ENCODE data around the gene EREG.
"Not testable (repeated sequence)": the region's sequence is repeated elsewhere in the genome, so short reads cannot be mapped to it uniquely, and the experiment has no call there.

Gene EREG

DNA sequence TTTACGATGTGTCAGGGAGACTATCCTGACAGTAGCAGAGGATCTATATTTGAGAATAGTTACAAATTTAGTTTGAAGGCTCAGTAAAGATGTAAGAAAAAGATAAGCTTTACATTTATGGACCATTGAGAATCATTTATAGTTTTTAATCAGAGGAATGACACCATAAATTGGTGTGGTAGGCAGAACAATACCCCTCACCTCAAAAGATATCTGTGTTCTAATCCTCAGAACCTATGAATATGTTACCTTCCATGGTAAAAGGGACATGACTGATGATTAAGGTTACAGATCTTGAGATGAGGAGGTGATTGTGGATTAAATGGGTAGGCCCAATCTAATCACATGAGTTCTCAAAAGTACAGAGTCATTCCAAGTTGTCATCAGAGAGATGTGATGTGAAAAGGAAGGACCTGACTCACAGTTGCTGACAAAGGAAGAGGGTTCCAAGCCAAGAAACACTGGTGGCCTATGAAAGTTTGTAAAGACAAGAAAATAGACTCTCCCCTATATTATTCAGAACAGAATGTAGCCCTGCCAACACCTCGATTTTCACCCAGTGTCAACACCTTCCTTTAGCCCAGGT, 27.0 kb downstream of the EREG start:
- DNase-seq: no peak

DNA sequence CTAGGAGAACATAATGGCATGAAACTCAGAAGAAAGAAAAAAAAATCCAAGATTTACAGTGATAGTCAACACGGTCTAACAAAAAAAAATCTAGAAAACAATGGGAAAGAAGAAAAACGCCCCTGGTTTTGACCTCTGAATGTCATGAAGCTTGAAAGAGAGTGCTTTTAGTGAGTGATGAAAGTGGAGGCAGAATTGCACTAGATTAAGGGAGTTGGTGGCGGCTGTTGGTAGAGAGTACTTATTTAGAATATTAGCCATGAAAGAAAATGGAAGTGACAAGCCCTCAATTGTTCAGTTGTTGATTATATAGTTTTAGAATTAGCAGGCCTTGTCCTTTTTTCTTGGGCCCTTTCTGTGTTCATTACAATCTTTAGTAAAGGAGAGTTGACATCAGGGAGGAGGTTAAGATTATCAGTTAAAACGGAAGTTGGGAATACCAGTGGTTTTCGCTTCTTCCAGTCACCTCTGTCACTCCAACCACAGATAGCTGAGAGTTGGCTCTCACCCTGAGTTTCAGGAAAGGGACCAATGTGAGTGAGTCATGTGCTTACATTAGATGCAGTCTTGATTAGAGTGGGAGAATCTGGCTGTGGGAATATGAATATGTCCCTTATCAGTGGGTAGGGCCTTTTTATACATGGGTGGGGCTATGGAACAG, 29.7 kb downstream of the EREG start:
- no peak for DNase-seq

DNA sequence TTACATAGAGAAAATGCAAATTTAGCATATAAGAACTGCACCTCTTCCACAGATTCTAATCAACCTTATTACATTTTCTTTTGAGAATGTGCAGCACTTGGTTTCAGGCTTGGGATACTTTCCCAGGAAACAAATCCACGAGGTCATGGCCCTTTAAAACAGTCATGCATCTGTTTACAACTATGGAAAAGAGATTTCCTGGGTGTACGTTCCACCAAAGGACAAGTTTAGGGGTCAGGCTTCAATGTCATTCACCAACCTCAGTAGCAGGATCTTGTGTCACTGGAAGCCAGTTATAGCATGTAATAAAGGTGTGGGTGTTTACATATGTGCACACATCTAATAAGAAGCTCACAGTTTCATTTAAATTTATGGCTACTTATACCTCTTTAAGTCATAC, 30.7 kb downstream of the EREG start:
- DNase-seq: no peak

DNA sequence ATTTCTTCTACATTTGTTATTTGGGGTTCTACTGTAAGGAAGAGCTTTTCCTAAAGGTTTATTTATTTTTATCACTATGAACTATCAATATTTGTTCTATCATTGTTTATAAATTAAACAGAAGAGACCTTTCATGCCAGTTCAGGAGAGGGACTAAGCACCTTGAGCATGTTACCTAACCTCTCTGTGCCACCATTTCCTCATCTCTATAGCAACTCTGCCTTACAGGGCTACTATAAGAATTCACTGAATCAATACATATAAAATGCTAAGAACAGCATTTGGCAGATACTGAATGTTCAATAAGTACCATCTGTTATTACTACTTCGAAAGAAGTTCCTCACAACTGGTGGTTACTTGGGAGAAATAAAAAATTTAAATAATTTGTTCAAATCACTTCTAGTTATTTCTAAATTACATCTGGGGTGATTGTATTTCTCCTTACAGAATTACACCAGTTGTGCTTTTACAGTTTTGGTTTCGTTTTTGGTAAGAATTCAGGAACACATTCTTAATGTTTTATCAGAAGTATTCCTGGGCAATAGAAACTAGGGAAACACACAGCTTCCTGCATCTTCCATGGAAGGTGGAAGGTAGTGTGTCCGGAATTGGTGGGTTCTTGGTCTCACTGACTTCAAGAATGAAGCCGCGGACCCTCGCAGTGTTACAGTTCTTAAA, 32.9 kb downstream of the EREG start:
- DNase-seq: no peak

DNA sequence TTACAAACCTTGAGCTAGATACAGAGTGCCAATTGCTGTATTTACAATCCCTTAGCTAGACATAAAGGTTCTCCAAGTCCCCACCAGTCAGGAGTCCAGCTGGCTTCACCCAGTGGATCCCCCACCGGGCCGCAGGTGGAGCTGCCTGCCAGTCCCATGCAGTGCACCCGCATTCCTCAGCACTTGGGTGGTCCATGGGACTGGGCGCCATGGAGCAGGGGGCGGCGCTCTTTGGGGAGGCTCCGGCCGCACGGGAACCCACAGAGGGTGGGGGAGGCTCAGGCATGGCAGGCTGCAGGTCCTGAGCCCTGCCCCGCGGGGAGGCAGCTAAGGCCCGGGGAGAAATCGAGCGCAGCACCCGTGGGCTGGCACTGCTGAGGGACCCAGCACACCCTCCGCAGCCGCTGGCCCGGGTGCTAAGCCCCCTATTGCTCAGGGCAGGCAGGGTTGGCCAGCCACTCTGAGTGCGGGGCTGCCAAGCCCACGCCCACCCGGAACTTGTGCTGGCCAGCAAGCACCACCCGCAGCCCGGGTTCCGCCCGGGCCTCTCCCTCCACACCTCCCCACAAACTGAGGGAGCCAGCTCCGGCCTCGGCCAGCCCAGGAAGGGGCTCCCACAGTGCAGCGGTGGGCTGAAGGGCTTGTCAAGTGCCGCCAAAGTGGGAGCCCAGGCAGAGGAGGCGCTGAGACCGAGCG, 34.1 kb downstream of the EREG start:
- DNase-seq: not testable (repeated sequence)

DNA sequence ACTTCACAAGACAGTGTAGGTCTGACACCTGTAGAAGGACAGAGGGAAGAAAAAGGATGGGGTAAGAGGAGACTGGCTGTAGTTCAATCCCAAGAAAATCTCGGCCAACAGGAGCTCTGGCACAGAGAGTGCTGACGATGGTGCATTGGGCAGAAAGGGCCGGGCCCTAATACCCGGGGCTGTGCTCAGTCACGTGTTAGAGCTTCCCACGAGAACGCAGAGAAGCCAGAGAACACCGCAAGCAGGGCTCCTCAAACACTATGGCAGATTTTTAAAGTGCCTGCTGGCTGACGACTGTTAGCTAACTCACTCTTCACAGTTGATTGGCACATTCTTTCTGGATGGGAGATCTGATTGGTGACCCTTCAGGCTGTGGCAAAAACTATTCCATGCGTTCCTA, 35.5 kb downstream of the EREG start:
- no peak for DNase-seq

DNA sequence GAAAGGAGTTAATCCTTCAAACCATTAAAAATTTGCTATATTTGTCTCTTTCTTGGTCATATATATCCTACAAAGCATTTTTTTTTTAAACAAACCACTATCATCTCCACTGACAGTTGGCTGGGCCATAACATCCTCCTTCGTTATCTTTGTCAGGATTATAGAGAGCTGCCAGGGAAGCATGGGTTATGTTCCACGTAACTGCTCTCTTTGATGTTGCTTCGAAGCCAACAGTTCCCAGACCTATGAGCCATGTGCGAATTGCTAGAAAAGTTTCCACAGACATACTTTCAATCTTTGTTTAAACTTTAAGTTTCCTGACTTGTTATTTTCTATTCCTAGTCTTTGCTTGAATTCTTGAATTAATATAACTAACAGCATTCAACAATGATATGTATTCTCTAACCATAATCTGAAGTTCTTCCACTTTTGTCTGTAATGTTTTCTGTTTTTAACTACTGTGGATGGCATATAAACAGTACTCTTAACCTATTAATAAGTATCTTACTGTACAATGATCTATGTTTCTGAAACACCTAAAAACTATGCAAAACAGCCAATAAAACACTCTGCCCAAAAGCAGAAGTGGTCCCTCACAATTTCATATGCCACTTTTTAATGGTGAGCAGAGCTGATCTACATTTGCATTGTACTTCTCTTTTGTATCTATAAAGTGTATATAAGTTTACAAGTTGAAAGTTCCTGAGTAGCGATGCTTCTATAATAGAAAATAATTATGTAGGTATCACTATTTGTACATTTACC, 37.9 kb downstream of the EREG start:
- no peak for DNase-seq

DNA sequence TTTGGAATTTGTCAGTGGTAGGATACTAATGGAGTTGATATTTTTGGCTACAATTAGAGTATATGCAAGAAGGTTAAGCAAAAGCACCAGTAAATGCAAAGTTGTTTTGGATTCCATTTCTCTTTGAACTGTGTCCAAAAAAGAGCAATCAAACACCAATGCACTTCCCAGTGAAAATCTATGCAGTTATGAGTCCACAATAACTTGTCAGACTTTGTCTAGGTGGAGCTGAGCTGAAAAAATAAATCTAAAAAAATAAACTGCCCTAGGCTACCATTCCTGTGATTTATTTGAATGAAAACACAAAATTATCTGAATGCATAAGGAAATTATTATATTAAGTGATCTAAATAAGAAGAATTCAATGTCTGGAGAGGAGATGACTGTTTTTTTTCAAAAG, 42.9 kb downstream of the EREG start:
- DNase-seq: no peak

DNA sequence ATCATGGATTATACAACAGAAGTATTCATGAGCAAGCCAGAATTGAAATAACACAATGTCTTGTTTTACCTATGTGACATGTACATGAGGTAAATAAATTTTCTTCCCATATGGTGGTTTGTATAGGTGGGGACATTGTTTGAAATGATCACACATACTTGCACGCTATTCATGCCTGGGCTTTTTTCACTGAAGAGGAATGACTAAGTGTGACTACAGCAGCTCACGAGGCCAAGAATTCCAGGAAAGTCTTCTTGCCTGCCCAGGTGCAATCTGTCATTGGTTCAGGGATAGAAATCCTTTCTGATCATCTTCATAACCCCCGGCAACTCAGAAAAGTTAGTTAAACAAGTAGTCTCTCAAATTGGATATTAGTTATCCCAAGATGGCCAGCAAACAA, 43.7 kb downstream of the EREG start:
- DNase-seq: no peak

DNA sequence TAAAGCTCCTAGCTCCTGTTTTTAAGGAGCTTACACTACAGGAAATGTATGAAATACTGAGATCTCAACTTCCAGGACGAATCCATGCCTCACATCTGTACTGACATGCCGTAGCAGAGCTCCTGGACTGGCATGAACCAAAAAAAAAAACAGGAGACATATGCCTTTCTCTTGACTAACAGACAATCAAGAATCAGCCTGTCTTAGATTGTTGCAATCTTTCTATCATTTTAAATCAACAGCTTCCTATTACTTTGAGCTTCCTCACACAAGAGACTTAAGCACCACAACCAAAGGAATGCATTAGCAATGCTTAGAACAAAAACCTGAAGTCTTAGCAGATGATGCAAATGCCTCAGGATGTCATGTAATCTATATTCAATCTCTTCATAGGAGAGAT, 45.3 kb downstream of the EREG start:
- no peak for DNase-seq

DNA sequence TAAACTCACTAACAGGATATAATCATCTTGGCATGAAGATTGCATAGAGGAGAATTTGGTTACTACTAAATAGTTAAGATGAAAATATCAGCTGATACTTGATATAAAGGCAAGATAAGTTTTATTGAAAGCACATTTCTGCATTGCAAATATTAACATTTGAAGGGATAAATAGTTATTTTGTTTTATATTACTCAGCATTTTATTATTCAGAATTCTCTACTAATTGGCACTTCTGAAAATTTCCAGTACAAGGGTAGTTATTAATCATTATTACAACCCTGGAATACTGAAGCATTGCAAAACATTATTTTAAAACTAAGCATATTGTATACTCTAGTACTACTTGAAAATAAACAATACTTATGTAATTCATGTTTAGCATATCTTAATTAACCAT, 47.3 kb downstream of the EREG start:
- no peak for DNase-seq

DNA sequence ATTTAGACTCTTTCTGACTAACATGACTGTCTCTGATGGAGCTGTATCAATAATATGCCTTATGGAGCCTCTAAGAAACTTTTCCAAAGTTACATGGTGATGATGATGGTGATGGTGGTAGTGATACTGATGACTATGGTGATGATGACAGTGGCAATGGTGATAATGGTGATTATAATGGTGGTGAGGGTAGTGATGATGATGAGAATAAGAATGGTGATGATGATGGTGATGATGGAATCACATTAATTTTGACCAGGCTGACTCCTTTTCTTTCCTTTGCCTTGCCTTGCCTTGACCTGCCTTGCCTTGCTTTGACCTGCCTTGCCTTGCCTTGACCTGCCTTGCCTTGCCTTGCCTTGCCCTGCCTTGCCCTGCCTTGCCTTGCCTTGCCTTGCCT, 48.3 kb downstream of the EREG start:
- DNase-seq: no peak

DNA sequence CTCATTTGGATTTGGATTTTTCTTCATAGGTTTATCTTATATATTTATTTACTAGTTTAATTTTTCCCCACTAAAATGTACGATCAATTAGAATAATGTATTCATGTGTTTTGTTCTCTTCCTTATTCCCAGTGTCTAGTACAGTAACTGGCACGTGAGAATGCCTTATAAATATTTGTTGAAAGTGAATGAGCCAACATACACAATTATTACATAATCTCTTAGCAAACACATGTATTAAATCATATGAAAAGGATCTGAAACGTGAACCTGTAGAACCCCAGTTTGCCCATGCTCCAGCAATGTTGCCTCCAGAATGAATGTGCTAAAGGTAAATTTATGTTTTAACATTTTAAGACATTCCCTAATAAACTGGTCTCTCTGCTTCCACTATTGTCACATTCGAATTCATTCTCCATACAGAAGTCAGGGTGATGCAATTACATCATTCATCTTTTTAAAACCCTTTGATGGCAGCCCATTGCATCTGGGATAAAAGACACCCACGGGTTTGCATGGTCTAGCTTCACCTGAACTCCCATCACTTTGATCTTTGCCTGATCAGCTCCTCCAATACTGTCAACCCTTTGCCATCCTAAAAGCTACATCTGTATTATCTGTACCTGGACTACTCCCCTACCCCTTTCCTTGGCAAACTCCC, 49.3 kb downstream of the EREG start:
- DNase-seq: no peak

DNA sequence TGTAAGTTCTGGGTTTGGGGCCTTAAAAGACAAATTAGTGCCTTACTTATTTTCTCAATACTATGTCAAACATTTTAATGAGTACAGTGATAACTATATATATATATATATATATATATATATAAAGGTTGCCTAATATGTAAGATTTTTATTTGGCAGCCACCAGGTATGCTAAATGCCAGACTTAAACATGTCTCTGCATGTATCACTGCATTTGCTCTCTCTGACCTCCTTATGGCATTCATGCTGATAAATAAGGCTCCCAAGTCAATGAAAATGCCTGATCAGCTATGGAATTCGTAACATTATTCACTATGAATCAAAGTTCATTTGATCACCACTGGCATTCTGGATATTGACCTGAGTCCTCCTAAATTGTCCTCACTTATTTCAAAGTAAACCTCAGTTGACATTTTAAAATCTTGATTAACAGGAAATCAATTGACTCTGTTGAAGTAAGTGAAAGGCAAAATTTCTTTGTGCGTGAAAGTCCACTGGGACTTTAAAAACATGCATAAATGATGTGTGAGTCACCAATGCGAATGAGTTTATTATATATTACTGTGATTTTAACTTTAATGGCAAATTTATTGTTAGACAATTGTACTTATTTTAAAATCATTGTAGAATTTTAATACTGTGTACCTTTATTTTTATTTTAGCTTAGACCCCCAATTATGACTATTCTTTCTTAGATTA, 50.8 kb downstream of the EREG start:
- no peak for DNase-seq

DNA sequence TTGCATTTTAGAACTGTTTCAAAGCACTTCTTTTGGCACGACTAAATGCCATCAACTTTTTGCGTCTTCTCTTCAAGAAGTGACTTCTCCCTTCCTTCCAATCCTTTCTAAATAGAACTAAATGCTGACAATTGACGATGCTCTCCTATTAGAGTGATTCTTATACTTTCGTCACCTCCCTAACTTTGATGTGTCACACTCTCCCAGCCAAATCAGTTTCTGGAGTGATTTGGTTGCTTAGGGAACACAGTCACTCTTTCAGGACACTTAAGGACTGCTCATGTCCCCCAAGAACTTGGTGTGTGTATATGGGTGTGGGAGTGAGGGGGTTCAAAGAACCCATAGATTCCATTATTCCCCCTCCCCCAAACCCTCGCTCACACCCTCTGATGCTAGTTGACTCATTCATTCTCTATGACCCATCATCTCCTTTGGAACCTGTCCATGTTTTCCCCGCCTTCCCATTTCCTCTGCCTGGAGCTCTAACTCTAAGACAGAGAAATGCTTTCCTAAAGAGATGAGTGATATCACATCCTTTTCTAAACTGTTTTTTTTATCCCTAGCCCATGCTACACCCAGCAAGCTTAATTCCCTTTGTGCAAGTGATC, 53.2 kb downstream of the EREG start:
- DNase-seq: no peak

DNA sequence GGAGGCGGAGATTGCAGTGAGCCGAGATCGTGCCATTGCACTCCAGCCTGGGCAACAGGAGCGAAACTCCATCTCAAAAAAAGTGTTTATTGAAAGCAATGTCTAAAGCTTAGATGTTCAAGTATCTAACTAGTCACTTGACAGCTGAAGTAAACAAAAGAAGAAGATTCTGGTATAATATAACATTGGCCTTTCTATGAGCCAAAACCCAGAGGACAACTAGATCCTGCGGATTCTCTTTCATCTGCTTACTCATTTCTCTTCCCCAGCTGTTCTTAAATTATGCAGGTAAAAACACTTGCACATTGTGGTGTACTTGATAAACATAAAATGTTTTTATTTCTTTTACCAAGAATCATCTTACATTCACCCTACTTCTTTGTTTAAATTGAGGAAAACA, 55.9 kb downstream of the EREG start:
- DNase-seq: no peak

DNA sequence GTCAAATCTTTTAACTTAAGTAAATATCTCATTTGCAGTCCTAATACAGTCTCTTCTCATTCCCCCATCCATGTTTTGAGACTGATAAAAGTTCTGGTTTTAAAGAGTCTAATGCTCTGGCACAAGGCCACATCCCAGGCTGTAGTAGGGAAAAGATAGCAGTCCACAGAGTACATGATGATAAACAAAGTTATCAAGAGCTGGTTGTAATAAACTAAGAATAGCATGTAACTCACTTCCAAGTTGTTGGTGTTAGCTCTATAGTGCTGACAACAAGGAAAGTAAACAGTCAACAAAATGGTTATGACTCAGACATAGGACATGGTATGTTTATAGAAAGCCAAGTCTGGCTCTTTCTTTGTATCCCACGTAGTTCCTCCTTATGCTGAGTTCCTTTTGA, 58.2 kb downstream of the EREG start:
- no peak for DNase-seq

DNA sequence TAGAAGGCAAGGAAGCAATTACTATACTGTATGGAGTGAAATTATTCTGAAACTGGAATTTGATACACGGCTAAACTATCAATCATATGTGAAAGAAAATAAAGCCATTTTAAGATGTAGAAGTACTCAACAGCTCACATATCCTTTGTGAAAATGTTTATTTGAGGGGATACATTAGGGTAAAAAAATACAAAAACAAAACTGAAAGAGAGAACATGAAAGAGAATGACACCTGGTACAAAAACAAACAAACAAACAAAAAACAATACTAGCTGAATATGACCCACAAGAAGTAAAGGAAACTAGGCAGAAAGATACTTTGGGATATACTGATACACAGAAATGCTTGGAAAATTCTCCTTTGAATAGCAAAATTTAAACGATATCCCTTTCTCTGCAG, 59.2 kb downstream of the EREG start:
- no peak for DNase-seq

DNA sequence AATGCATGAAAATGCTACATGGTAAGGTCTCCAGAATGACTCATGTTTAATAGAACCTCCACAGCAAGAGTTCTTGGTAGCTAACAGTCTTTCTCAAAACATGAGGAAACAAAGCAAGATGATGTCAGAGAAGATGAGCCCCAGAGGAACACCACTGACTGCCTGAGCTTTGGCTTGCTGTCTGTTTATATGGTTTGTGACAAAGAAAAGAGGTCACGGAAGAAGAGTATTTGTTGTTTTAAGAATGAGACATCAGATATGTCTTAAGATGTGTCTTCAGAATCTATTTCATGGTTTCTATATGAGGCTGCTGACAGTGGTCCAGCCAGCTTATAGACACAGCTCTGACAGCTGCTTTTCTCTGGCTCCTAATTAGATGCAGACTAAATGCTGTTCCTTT, 61.2 kb downstream of the EREG start:
- no peak for DNase-seq

DNA sequence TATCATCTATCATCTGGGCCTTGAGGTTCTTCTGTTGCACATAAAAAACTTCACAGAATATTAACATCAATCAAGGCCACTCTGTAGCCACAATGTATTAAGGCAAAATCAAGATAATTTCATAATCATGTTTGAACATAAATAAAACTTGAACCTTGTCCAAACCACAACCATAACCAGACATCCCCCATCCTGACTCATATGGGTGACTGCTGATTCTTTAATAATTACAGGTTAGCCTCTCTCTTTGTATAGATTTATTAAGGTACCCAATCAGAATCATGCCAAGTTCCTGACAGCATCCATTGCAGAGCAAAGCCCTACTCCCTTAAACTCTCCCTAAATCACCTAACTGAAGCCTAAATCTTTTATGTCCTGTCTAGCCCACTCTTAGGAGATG, 63.3 kb downstream of the EREG start:
- no peak for DNase-seq

DNA sequence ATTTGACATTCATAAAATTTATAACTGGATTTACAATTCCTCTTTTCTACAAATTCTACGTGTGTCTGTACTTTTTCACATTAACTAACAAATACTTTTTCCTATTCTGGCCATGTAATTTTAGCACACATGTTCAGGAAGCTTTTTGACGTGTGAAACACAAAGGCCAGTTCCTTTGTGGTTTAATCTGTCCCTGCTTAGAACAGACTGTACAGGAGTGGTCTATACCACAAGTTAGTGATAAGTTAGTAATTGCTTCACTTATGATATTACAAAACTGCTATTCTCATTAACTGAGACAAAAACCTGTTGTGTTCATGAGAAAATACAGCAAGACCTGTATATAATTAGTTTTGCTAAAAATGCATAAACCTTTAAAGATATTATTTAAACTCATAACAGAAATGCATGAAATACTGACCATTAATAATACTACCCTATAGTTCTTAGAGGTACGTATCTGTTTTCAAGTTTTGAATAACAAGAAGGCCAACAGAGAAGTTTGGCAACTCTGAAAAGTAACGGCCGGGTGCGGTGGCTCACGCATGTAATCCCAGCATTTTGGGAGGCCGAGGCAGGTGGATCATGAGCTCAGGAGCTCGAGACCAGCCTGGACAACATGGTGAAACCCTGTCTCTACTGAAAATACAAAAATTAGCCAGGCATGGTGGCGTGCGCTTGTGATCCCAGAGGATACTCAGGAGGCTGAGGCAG, 66.3 kb downstream of the EREG start:
- no peak for DNase-seq

Measured in stimulated activated CD4-positive, alpha-beta T cell treated with anti-CD3 and anti-CD28 coated beads, Interleukin-4, amount 100 ng/mL, for 24 hours (primary cell).